ENCODE data around the gene SLC35G4.
"Not testable (repeated sequence)": the region's sequence is repeated elsewhere in the genome, so short reads cannot be mapped to it uniquely, and the experiment has no call there.

Gene SLC35G4

GRCh38 chr18:11609488-11609887 lies at the start of gene SLC35G4:
TSS of gene SLC35G4 (plus strand) at chr18:11609596. CDS start at chr18:11609596, 0 bp downstream.
- H3K4me2 ChIP-seq (ENCODE audit: low read length) = not testable (repeated sequence)

GRCh38 chr18:11561293-11561692 lies 48.1 kb upstream of the SLC35G4 start:
- no peaks in the 10 kb centered on the region for H4K20me1 ChIP-seq (ENCODE audit: insufficient read depth, low read length)
- no peaks in the 10 kb centered on the region for H3K36me3 ChIP-seq (replicated peaks; ENCODE audit: low read depth, low read length)
- no peaks in the 10 kb centered on the region for H3K9me3 ChIP-seq (ENCODE audit: insufficient read depth, low read length)
- H3K4me3 ChIP-seq (ENCODE audit: low read length) = no peak overlapping the region
- no peak overlapping the region for H3K9ac ChIP-seq (ENCODE audit: low read length)
- H3K4me1 ChIP-seq (ENCODE audit: low read length) = peaks cover 9% of the 10 kb centered on the region
- H3K27ac ChIP-seq (ENCODE audit: low read length) = no peak overlapping the region
- H3K79me2 ChIP-seq (ENCODE audit: low read length) = no peaks in the 10 kb centered on the region
- no peak overlapping the region for H3K4me2 ChIP-seq (ENCODE audit: low read length)
- H3K27me3 ChIP-seq (ENCODE audit: low read depth, low read length) = no peaks in the 10 kb centered on the region
- no peak overlapping the region for H2AFZ ChIP-seq (ENCODE audit: low read depth, low read length)
- no peak for TF ChIP-seq EZH2phosphoT487 (IDR thresholded peaks at IDR 0.05; ENCODE audit: low read depth)
- TF ChIP-seq CTCF (IDR thresholded peaks at IDR 0.05; ENCODE audit: low read depth, low read length) = no peak

More at GRCh38 chr18:11609488-11609887, at the start of gene SLC35G4:
- H4K20me1 ChIP-seq (ENCODE audit: insufficient read depth, low read length); H3K9me3 ChIP-seq (ENCODE audit: insufficient read depth, low read length); H3K4me1 ChIP-seq (ENCODE audit: low read length); H3K27ac ChIP-seq (ENCODE audit: low read length); H2AFZ ChIP-seq (ENCODE audit: low read depth, low read length); H3K4me3 ChIP-seq (ENCODE audit: low read length); H3K36me3 ChIP-seq (replicated peaks; ENCODE audit: low read depth, low read length); H3K27me3 ChIP-seq (ENCODE audit: low read depth, low read length); H3K9ac ChIP-seq (ENCODE audit: low read length); H3K79me2 ChIP-seq (ENCODE audit: low read length): not testable (repeated sequence)

GRCh38 chr18:11565716-11566115 lies 43.7 kb upstream of the SLC35G4 start:
- no peak overlapping the region for H3K4me3 ChIP-seq (ENCODE audit: low read length)
- no peak overlapping the region for H3K4me2 ChIP-seq (ENCODE audit: low read length)

GRCh38 chr18:11566236-11566965 lies 43.0 kb upstream of the SLC35G4 start:
- Histone ChIP-seq H3K36me3 (replicated peaks; ENCODE audit: low read depth, low read length) (no peaks in the 10 kb centered on the region), H4K20me1 (ENCODE audit: insufficient read depth, low read length) (no peaks in the 10 kb centered on the region), H3K27ac (ENCODE audit: low read length) (no peak overlapping the region), H3K9me3 (ENCODE audit: insufficient read depth, low read length) (no peaks in the 10 kb centered on the region), H2AFZ (ENCODE audit: low read depth, low read length) (no peak overlapping the region), H3K4me1 (ENCODE audit: low read length) (no peaks in the 10 kb centered on the region), H3K27me3 (ENCODE audit: low read depth, low read length) (no peaks in the 10 kb centered on the region), H3K4me3 (ENCODE audit: low read length) (no peak overlapping the region), H3K79me2 (ENCODE audit: low read length) (no peaks in the 10 kb centered on the region), H3K9ac (ENCODE audit: low read length) (no peak overlapping the region), H3K4me2 (ENCODE audit: low read length) (no peak overlapping the region)
- TF ChIP-seq EZH2phosphoT487 (IDR thresholded peaks at IDR 0.05; ENCODE audit: low read depth) (no peak), CTCF (IDR thresholded peaks at IDR 0.05; ENCODE audit: low read depth, low read length) (no peak)

More at GRCh38 chr18:11565716-11566115, 43.7 kb upstream of the SLC35G4 start:
- Histone ChIP-seq H3K27ac (ENCODE audit: low read length) (no peak overlapping the region), H3K36me3 (replicated peaks; ENCODE audit: low read depth, low read length) (no peaks in the 10 kb centered on the region), H4K20me1 (ENCODE audit: insufficient read depth, low read length) (no peaks in the 10 kb centered on the region), H3K9ac (ENCODE audit: low read length) (no peak overlapping the region), H3K27me3 (ENCODE audit: low read depth, low read length) (no peaks in the 10 kb centered on the region), H3K4me1 (ENCODE audit: low read length) (peaks cover under 1% of the 10 kb centered on the region; the same call in 1 of the 2 replicates), H3K9me3 (ENCODE audit: insufficient read depth, low read length) (no peaks in the 10 kb centered on the region), H2AFZ (ENCODE audit: low read depth, low read length) (no peak overlapping the region), H3K79me2 (ENCODE audit: low read length) (no peaks in the 10 kb centered on the region)
- TF ChIP-seq CTCF (IDR thresholded peaks at IDR 0.05; ENCODE audit: low read depth, low read length) = no peak
- TF ChIP-seq EZH2phosphoT487 (IDR thresholded peaks at IDR 0.05; ENCODE audit: low read depth) = no peak
